ENCODE data around the gene MED10. TPM values are rescaled to one million over a fixed set of nuclear protein-coding genes. Genes with fewer than 3 reads are reported as not detected.

MED10 gene
- total RNA-seq, 1 donor from 2014 or later: 27.1 TPM

GRCh38 chr5:6423327-6424109 lies 45.2 kb upstream of the MED10 start:
- no peaks in the 10 kb centered on the region for H3K4me1 Mint-ChIP-seq (ENCODE audit: low read depth)
- H3K9me3 Mint-ChIP-seq (ENCODE audit: low read depth): peaks cover 2% of the 10 kb centered on the region
- H3K27me3 Mint-ChIP-seq: peaks cover 43% of the 10 kb centered on the region
- no peaks in the 10 kb centered on the region for H3K36me3 Mint-ChIP-seq (ENCODE audit: insufficient read depth)
- TF ChIP-seq CTCF (IDR thresholded peaks at IDR 0.05; ENCODE audit: unreplicated experiment): no peak
- H3K4me3 Mint-ChIP-seq (ENCODE audit: low read depth): no peak overlapping the region
- DNase-seq (ENCODE audit: low spot score, unreplicated experiment): no peak
- no peak overlapping the region for H3K27ac Mint-ChIP-seq

DNA sequence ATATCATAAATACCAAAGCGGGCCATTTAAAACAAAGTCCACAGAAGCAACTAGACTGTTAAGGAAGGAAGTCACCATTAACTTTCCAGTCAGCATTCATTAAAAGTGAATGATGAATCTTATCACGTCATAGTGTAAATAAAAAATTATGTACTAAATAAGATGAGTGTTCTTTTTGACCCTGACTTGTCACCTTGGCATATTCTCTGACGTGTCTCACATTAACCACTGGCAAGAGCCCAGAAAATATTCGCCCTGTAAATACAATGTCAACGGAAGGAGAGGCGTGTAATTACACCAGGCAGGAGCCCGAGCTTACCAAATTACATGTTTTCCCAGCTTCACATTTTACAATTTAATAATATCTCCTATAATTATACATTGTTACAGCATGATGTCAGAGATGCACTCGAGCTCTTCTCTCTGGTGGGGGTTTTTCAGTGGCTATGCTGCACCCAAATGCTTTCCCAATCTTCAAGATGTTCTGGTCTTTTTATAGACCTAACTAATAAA lies 41.0 kb upstream of the MED10 start:
- H3K4me1 Mint-ChIP-seq (ENCODE audit: low read depth): no peaks in the 10 kb centered on the region
- H3K27ac Mint-ChIP-seq: no peak overlapping the region

DNA sequence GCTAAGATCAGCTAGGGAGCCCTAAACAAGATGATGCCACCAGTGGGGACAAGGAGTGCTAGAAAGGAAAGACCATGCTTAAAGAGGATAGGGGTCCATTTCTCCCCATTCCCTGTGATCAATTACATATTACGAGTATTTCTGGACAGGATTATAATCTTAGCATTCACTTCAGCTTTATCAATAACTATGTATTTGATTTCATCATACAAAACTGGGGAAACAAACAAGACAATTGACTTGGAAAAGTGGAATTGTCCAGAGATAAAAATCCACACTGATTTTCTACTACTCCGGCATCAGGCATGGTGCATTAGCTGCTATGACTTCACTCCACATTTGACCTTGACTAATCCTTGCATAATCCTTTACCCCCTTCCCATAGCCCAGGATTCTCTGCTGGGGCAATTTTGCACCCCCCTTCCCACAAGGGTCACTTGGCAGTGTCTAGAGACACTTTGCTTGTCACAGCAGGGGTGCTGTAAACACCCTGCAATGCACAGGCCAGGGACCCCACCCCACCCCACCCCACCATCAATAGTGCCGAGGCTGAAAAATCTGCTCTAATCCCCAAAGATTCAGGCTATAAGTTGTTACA lies 40.4 kb upstream of the MED10 start:
- no peak for TF ChIP-seq CTCF (IDR thresholded peaks at IDR 0.05; ENCODE audit: unreplicated experiment)
- no peak for DNase-seq (ENCODE audit: low spot score, unreplicated experiment)
- Mint-ChIP-seq H3K4me3 (ENCODE audit: low read depth) (no peak overlapping the region), H3K4me1 (ENCODE audit: low read depth) (no peaks in the 10 kb centered on the region), H3K27me3 (peaks cover 46% of the 10 kb centered on the region), H3K27ac (no peak overlapping the region), H3K36me3 (ENCODE audit: insufficient read depth) (no peaks in the 10 kb centered on the region), H3K9me3 (ENCODE audit: low read depth) (no peaks in the 10 kb centered on the region)

More for the DNA sequence above, 41.0 kb upstream of the MED10 start:
- TF ChIP-seq CTCF (IDR thresholded peaks at IDR 0.05; ENCODE audit: unreplicated experiment): no peak
- Mint-ChIP-seq H3K4me3 (ENCODE audit: low read depth) (no peak overlapping the region), H3K27me3 (peaks cover 46% of the 10 kb centered on the region), H3K9me3 (ENCODE audit: low read depth) (no peaks in the 10 kb centered on the region), H3K36me3 (ENCODE audit: insufficient read depth) (no peaks in the 10 kb centered on the region)
- no peak for DNase-seq (ENCODE audit: low spot score, unreplicated experiment)

DNA sequence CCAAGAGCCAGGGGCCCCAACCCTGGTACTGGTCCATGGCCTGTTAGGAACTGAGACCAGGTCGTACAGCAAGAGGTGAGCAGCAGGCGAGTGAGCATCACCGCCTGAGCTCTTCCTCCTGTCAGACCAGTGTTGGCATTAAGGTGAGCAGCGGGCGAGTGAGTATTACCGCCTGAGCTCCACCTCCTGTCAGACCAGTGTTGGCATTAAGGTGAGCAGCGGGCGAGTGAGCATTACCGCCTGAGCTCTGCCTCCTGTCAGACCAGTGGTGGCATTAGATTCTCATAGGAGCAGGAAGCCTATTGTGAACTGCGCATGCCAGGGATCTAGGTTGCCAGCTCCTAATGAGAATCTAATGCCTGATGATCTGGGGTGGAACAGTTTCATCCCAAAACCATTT lies 39.3 kb upstream of the MED10 start:
- DNase-seq (ENCODE audit: low spot score, unreplicated experiment): no peak
- H3K36me3 Mint-ChIP-seq (ENCODE audit: insufficient read depth): no peaks in the 10 kb centered on the region

More for the DNA sequence above, 39.3 kb upstream of the MED10 start:
- Mint-ChIP-seq H3K9me3 (ENCODE audit: low read depth) (no peaks in the 10 kb centered on the region), H3K27me3 (peaks cover 43% of the 10 kb centered on the region), H3K4me3 (ENCODE audit: low read depth) (no peak overlapping the region), H3K27ac (no peak overlapping the region), H3K4me1 (ENCODE audit: low read depth) (no peaks in the 10 kb centered on the region)
- no peak for TF ChIP-seq CTCF (IDR thresholded peaks at IDR 0.05; ENCODE audit: unreplicated experiment)
